Breast epithelium (tissue), 4 donors: ENCODE data around the gene GUCA1A. TPM values are rescaled to one million over a fixed set of nuclear protein-coding genes. Genes with fewer than 3 reads are reported as not detected.
"Not testable (repeated sequence)": the region's sequence is repeated elsewhere in the genome, so short reads cannot be mapped to it uniquely, and the experiment has no call there.

Experiments
- DNase-seq, 2 donors: peaks; one replicate each; pipeline ENCODE4 v3.0.0-alpha.2; 2019; ENCODE audit warnings: low spot score in 2 of 2
- H3K27ac ChIP-seq, 2 donors: fragments of 200-600 bp; sonication (generic) in 1 of 2; one replicate each; pipeline ENCODE4 v1.5.1; 2016 to 2019; ENCODE audit warnings: mild to moderate bottlenecking in 1 of 2
- H3K27me3 ChIP-seq, 2 donors: fragments of 200-600 bp; sonication (generic) in 1 of 2; one replicate each; pipeline versions ENCODE4 v1.5.1 to v1.6.0; 2017 to 2019; ENCODE audit warnings: control low read depth in 1 of 2, mild to moderate bottlenecking in 1 of 2
- H3K36me3 ChIP-seq: fragments of 200-600 bp; one replicate; pipeline ENCODE4 v1.5.1; 2019
- H3K4me1 ChIP-seq, 2 donors: fragments of 200-600 bp; sonication (generic); one replicate each; pipeline ENCODE4 v1.5.1; 2016 to 2019; ENCODE audit warnings: control low read depth in 1 of 2
- H3K4me3 ChIP-seq, 3 donors: fragments of 200-600 bp; sonication (generic); 1 replicate in 2 of 3; 2 replicates in 1 of 3; pipeline ENCODE4 v1.5.1; 2016 to 2019; ENCODE audit warnings: mild to moderate bottlenecking in 3 of 3, moderate library complexity in 2 of 3
- H3K9me3 ChIP-seq, 2 donors: fragments of 200-600 bp; sonication (generic) in 1 of 2; one replicate each; pipeline ENCODE4 v1.5.1; 2016 to 2019; ENCODE audit warnings: control low read depth in 1 of 2
- POLR2A ChIP-seq: fragments of 450-650 bp; IDR thresholded peaks from one replicate; pipeline ENCODE4 v1.6.1; 2016; ENCODE audit warnings: antibody characterized with exemption, mild to moderate bottlenecking, moderate library complexity
- POLR2AphosphoS5 ChIP-seq, 3 donors: sonication (generic); formaldehyde crosslinking; IDR thresholded peaks; one replicate each; pipeline ENCODE4 v1.6.1; 2017; ENCODE audit warnings: antibody characterized with exemption in 3 of 3
- intact Hi-C: fragments of 100-400 bp; cut with DNase I; formaldehyde crosslinking; loops from one replicate; pipeline ENCODE4 v1.15.1; 2023; ENCODE audit warnings: low total_unique reads
- total RNA-seq, 3 donors: library from RNA; depleted of rRNA; stranded (reverse); fragments of >200 nt; gene quantifications; one replicate each; pipeline ENCODE4 v1.1.0, GENCODE V29; 2016
- TF ChIP-seq, protein P1 (sequence below), 3 donors: fragments of 450-650 bp; IDR thresholded peaks; one replicate each; pipeline ENCODE4 v1.5.1; 2016 to 2017; ENCODE audit warnings: antibody characterized with exemption in 3 of 3, mild to moderate bottlenecking in 3 of 3, moderate library complexity in 3 of 3

GUCA1A gene
- total RNA-seq, 3 donors from 2014 or later: not detected

GRCh38 chr6:42147138-42147562 lies 26.0 kb upstream of the GUCA1A start:
- no peak overlapping the region for H3K27ac ChIP-seq
- no peak for DNase-seq
- no peak overlapping the region for H3K4me3 ChIP-seq
- TF ChIP-seq, protein P1, sequence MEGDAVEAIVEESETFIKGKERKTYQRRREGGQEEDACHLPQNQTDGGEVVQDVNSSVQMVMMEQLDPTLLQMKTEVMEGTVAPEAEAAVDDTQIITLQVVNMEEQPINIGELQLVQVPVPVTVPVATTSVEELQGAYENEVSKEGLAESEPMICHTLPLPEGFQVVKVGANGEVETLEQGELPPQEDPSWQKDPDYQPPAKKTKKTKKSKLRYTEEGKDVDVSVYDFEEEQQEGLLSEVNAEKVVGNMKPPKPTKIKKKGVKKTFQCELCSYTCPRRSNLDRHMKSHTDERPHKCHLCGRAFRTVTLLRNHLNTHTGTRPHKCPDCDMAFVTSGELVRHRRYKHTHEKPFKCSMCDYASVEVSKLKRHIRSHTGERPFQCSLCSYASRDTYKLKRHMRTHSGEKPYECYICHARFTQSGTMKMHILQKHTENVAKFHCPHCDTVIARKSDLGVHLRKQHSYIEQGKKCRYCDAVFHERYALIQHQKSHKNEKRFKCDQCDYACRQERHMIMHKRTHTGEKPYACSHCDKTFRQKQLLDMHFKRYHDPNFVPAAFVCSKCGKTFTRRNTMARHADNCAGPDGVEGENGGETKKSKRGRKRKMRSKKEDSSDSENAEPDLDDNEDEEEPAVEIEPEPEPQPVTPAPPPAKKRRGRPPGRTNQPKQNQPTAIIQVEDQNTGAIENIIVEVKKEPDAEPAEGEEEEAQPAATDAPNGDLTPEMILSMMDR (IDR thresholded peaks at IDR 0.05): no peak
- TF ChIP-seq POLR2AphosphoS5 (IDR thresholded peaks at IDR 0.05) (no peak), POLR2A (no peak)
- no peaks in the 10 kb centered on the region for H3K36me3 ChIP-seq
- intact Hi-C loops: no loop called here
- H3K4me1 ChIP-seq: no peaks in the 10 kb centered on the region
- H3K9me3 ChIP-seq: no peaks in the 10 kb centered on the region
- no peaks in the 10 kb centered on the region for H3K27me3 ChIP-seq

DNA sequence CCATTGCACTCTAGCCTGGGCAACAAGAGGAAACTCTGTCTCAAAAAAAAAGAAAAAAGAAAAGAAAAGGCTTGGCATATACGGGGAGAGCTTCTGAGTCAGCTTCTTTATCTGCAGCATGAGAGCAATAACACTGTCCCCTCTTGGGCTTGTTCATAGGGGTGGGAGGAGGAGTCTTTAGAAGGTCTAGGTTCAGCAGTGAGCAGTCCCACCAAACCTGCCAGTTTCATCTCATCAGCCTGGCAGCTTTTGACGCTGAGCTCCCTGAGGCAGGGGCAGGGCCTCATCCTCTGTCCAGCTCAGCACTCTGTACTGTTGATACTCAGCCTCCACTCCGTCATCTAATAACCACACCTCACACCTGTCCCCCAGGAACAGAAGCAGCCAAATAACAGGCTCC lies 25.1 kb upstream of the GUCA1A start:
- TF ChIP-seq POLR2AphosphoS5 (IDR thresholded peaks at IDR 0.05) (no peak), POLR2A (no peak)
- TF ChIP-seq, protein P1 (IDR thresholded peaks at IDR 0.05): no peak
- H3K9me3 ChIP-seq: no peaks in the 10 kb centered on the region
- H3K36me3 ChIP-seq: no peaks in the 10 kb centered on the region
- no peak overlapping the region for H3K27ac ChIP-seq
- no peaks in the 10 kb centered on the region for H3K27me3 ChIP-seq
- intact Hi-C loops: no loop called here
- DNase-seq: no peak
- H3K4me1 ChIP-seq: no peaks in the 10 kb centered on the region
- no peak overlapping the region for H3K4me3 ChIP-seq

DNA sequence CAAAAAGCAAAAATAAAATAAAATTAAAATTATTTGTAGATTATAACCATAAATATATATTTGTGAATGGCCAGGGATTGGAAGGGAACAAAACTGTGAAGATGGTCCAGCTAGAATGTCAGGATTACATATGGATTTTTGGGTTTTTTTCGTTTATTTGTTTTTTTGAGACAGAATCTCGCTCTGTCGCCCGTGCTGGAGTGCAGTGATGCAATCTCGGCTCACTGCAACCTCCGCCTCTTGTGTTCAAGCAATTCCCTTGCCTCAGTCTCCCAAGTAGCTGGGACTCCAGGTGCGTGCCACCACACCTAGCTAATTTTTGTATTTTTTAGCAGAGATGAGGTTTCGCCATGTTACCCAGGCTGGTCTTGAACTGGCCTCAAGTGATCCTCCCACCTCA lies 22.9 kb upstream of the GUCA1A start:
- no peak for DNase-seq
- H3K9me3 ChIP-seq: no peaks in the 10 kb centered on the region
- intact Hi-C loops: no loop called here

DNA sequence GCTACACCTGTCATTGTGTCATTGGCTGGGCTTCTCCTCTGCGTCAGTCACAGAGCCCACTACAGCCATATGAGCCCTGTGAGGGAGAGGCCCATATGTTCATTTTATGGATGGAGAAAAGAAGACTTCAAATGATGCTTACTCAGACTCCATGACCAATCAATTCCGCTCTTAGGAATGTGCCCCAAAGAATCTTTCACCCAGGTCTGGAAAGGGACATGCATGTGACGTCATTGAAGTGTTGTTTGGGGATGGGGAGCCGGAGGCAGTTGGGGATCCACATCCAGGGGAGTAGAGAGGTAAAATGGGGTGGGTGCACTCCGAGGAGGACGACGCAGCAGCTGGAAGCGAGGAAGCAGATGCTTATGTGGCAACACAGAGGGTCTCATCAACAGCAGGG lies 21.1 kb upstream of the GUCA1A start:
- intact Hi-C loops: no loop called here

More for the DNA sequence above, 22.9 kb upstream of the GUCA1A start:
- no peaks in the 10 kb centered on the region for H3K27me3 ChIP-seq
- H3K27ac ChIP-seq: no peak overlapping the region
- no peaks in the 10 kb centered on the region for H3K4me1 ChIP-seq
- TF ChIP-seq POLR2AphosphoS5 (IDR thresholded peaks at IDR 0.05): no peak
- TF ChIP-seq, protein P1 (IDR thresholded peaks at IDR 0.05): no peak
- TF ChIP-seq POLR2A: no peak
- H3K4me3 ChIP-seq: no peak overlapping the region
- no peaks in the 10 kb centered on the region for H3K36me3 ChIP-seq

GRCh38 chr6:42152528-42153213 lies 20.5 kb upstream of the GUCA1A start:
- H3K27ac ChIP-seq, H3K36me3 ChIP-seq, H3K4me3 ChIP-seq, DNase-seq, H3K4me1 ChIP-seq, intact Hi-C loops, H3K9me3 ChIP-seq, H3K27me3 ChIP-seq: not testable (repeated sequence)

More for the DNA sequence above, 21.1 kb upstream of the GUCA1A start:
- Histone ChIP-seq H3K27ac (no peak overlapping the region), H3K36me3 (no peaks in the 10 kb centered on the region), H3K4me3 (no peak overlapping the region), H3K27me3 (no peaks in the 10 kb centered on the region), H3K4me1 (no peaks in the 10 kb centered on the region), H3K9me3 (no peaks in the 10 kb centered on the region)
- TF ChIP-seq, protein P1 (IDR thresholded peaks at IDR 0.05): no peak
- TF ChIP-seq POLR2AphosphoS5 (IDR thresholded peaks at IDR 0.05) (no peak), POLR2A (no peak)
- DNase-seq: no peak
